PC-3 (cell line): ENCODE data around the gene RERE. TPM values are rescaled to one million over a fixed set of nuclear protein-coding genes. Genes with fewer than 3 reads are reported as not detected.
A peak's percentile ranks its signal among the peaks of the same experiment; 100 is the strongest.
"Not testable (repeated sequence)": the region's sequence is repeated elsewhere in the genome, so short reads cannot be mapped to it uniquely, and the experiment has no call there.

Experiments used
- ATAC-seq: fragments of 200-7000 bp; cut with Tn5 transposase; 2 replicates; pipeline ENCODE4 v1.9.1; 2020; ENCODE audit warnings: mild to moderate bottlenecking, moderate library complexity
- BruUV-seq: library from RNA; stranded (reverse); fragments of 400-500 nt; replicated peaks from 2 replicates; lab custom pipeline; 2021; lab: Mats Ljungman, UMichigan
- CTCF ChIA-PET: fragments of 300-600 bp; sonication (Branson Sonifier 250); formaldehyde crosslinking; loops from one replicate; lab custom pipeline; 2022; ENCODE audit warnings: antibody characterized with exemption; lab: Charles Lee
- POLR2A ChIA-PET: fragments of 300-600 bp; sonication (Branson Sonifier 250); formaldehyde crosslinking; loops from one replicate; lab custom pipeline; 2022; ENCODE audit warnings: antibody characterized with exemption; ENCODE audit not compliant: unreplicated experiment; lab: Charles Lee
- DNase-seq: peaks from one replicate; pipeline ENCODE4 v3.0.0-alpha.2; 2015
- H2AFZ ChIP-seq: fragments of 300-600 bp; sonication (generic); 2 replicates; pipeline ENCODE4 v1.6.0; 2016; ENCODE audit warnings: antibody characterized with exemption, low read length
- H3F3A ChIP-seq: fragments of 300-600 bp; sonication (generic); one replicate; pipeline ENCODE4 v1.6.0; 2017; ENCODE audit warnings: antibody characterized with exemption, low read length, control low read depth, mild to moderate bottlenecking; ENCODE audit not compliant: unreplicated experiment
- H3K27ac ChIP-seq: fragments of 300-600 bp; sonication (generic); 2 replicates; pipeline ENCODE4 v1.5.1; 2016; ENCODE audit warnings: mild to moderate bottlenecking, low read length
- H3K27me3 ChIP-seq: fragments of 300-600 bp; sonication (generic); 2 replicates; pipeline ENCODE4 v1.6.1; 2016; ENCODE audit warnings: low read length, mixed read lengths
- H3K36me3 ChIP-seq: fragments of 300-600 bp; sonication (generic); 2 replicates; pipeline ENCODE4 v1.6.1; 2016; ENCODE audit warnings: low read depth, mixed run types, low read length, mixed read lengths
- H3K4me1 ChIP-seq: fragments of 300-600 bp; sonication (generic); 2 replicates; pipeline ENCODE4 v1.5.1; 2016; ENCODE audit warnings: low read length; ENCODE audit not compliant: insufficient read depth
- H3K4me2 ChIP-seq: fragments of 300-600 bp; sonication (generic); 2 replicates; pipeline ENCODE4 v1.6.0; 2016; ENCODE audit warnings: low read length
- H3K4me3 ChIP-seq: fragments of 300-600 bp; sonication (generic); 2 replicates; pipeline ENCODE4 v1.5.1; 2016; ENCODE audit warnings: mild to moderate bottlenecking, low read length, mixed read lengths
- H3K79me2 ChIP-seq: fragments of 300-600 bp; sonication (generic); 2 replicates; pipeline ENCODE4 v1.6.1; 2017; ENCODE audit warnings: low read length, mixed read lengths
- H3K9ac ChIP-seq: fragments of 300-600 bp; sonication (generic); 2 replicates; pipeline ENCODE4 v1.6.0; 2016; ENCODE audit warnings: mild to moderate bottlenecking, low read length
- H3K9me2 ChIP-seq: fragments of 300-600 bp; sonication (generic); replicated peaks from 2 replicates; pipeline ENCODE4 v1.6.1; 2016; ENCODE audit warnings: mixed run types, low read length, mixed read lengths
- H3K9me3 ChIP-seq: fragments of 300-600 bp; sonication (generic); 2 replicates; pipeline ENCODE4 v1.6.1; 2016; ENCODE audit warnings: low read length, mixed read lengths
- H4K20me1 ChIP-seq: fragments of 300-600 bp; sonication (generic); 2 replicates; pipeline ENCODE4 v1.6.1; 2016; ENCODE audit warnings: low read length, mixed read lengths
- CTCF ChIP-seq: fragments of 300-600 bp; sonication (generic); conservative IDR thresholded peaks from 2 replicates; pipeline ENCODE4 v1.5.1; 2017; ENCODE audit warnings: antibody characterized with exemption, low read depth, mild to moderate bottlenecking, low read length
- EZH2 ChIP-seq: fragments of 300-600 bp; sonication (generic); IDR thresholded peaks from one replicate; pipeline ENCODE4 v1.6.1; 2017; ENCODE audit warnings: antibody characterized with exemption, mild to moderate bottlenecking, low read length; ENCODE audit not compliant: unreplicated experiment
- EZH2phosphoT487 ChIP-seq: fragments of 300-600 bp; sonication (generic); IDR thresholded peaks from 2 replicates; pipeline ENCODE4 v1.6.1; 2018; ENCODE audit warnings: mild to moderate bottlenecking, antibody characterized with exemption, low read length, borderline replicate concordance
- intact Hi-C: fragments of 100-400 bp; cut with micrococcal nuclease; formaldehyde crosslinking; loops from 2 replicates; pipeline ENCODE4 v1.9.0; 2023
- total RNA-seq: library from RNA; depleted of rRNA; stranded (reverse); fragments of >200 nt; gene quantifications from 2 replicates; pipeline ENCODE4 v1.2.3, GENCODE V29; 2014

The RERE gene
- total RNA-seq, 1 experiment from 2014 or later: 24.2 TPM

- Histone ChIP-seq H3K9me2 (no peaks in the 10 kb centered on the region), H3K79me2 (no peaks in the 10 kb centered on the region), H3K9ac (no peak overlapping the region), H4K20me1 (no peaks in the 10 kb centered on the region), H3K4me2 (peak overlapping the region; percentile 12), H3F3A (peaks cover 13% of the 10 kb centered on the region), H3K27ac (peak overlapping the region; percentile 17), H3K9me3 (no peaks in the 10 kb centered on the region), H3K4me3 (no peak overlapping the region), H2AFZ (peak overlapping the region; percentile 18; the same call in 1 of the 2 replicates), H3K4me1 (peaks cover 41% of the 10 kb centered on the region), H3K27me3 (no peaks in the 10 kb centered on the region), H3K36me3 (no peaks in the 10 kb centered on the region)
- CTCF ChIA-PET: interaction anchor here (0.7 to 1.4 kb wide), 2 partner anchors 26 to 89 kb away, joined by 3 to 5 read pairs; no protein-coding TSS in a partner anchor
- POLR2A ChIA-PET: no interaction called here
- no TSS peak for BruUV-seq
- peak; percentile 58 for ATAC-seq
- TF ChIP-seq EZH2phosphoT487 (no peak), CTCF (no peak), EZH2 (no peak)
- DNase-seq: peak; percentile 93
- intact Hi-C loops: loop anchor here (2.0 to 5.0 kb wide), 2 partner anchors 26 to 35 kb away; no protein-coding TSS in a partner anchor
Observed at GRCh38 chr1:8822373-8823294, 5.2 kb upstream of the RERE start.

GRCh38 chr1:8821084-8821483 is 3.6 kb upstream of the RERE start:
- ATAC-seq: no peak
- Histone ChIP-seq H3K4me1 (peaks cover 43% of the 10 kb centered on the region), H3K9me2 (no peaks in the 10 kb centered on the region), H3K4me3 (no peak overlapping the region), H3K9ac (no peak overlapping the region), H3K9me3 (no peaks in the 10 kb centered on the region), H3F3A (peaks cover 13% of the 10 kb centered on the region), H3K79me2 (peaks cover 13% of the 10 kb centered on the region), H3K27me3 (no peaks in the 10 kb centered on the region), H3K4me2 (no peak overlapping the region), H2AFZ (no peak overlapping the region), H4K20me1 (no peaks in the 10 kb centered on the region), H3K36me3 (no peaks in the 10 kb centered on the region), H3K27ac (no peak overlapping the region)
- TF ChIP-seq CTCF (no peak), EZH2phosphoT487 (no peak), EZH2 (no peak)
- no peak for DNase-seq
- intact Hi-C loops: loop anchor here (5.0 kb wide), 1 partner anchor 34 kb away; no protein-coding TSS in a partner anchor
- ChIA-PET POLR2A (no interaction called here), CTCF (no interaction called here)
- BruUV-seq: no TSS peak

DNA sequence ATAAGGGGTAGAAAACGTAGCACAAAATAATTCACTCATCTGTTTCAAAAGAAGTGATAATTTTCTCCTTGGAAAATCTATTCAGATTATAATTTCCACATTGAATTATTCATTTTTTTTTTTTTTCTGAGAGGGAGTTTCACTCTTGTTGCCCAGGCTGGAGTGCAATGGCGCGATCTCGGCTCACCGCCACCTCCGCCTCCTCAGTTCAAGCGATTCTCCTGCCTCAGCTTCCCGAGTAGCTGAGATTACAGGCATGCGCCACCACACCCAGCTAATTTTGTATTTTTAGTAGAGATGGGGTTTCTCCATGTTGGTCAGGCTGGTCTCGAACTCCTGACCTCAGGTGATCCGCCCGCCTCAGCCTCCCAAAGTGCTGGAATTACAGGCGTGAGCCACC is 1.3 kb upstream of the RERE start:
- H3K27me3 ChIP-seq, POLR2A ChIA-PET, DNase-seq, H3K9ac ChIP-seq, intact Hi-C loops, H3K27ac ChIP-seq, BruUV-seq, ATAC-seq, H4K20me1 ChIP-seq, CTCF ChIA-PET, H3K9me3 ChIP-seq, H3K9me2 ChIP-seq, H2AFZ ChIP-seq, H3K36me3 ChIP-seq: not testable (repeated sequence)
- Histone ChIP-seq H3K4me3 (peak overlapping the region; percentile 70), H3F3A (peaks cover 13% of the 10 kb centered on the region), H3K4me2 (peak overlapping the region; percentile 80), H3K79me2 (peaks cover 36% of the 10 kb centered on the region), H3K4me1 (peaks cover 55% of the 10 kb centered on the region)
